ENCODE results near the gene HLF. TPM values are rescaled to one million over a fixed set of nuclear protein-coding genes. Genes with fewer than 3 reads are reported as not detected.
A peak's percentile ranks its signal among the peaks of the same experiment; 100 is the strongest.

HLF gene
- total RNA-seq, 1 donor from 2014 or later = 35.7 TPM

DNA sequence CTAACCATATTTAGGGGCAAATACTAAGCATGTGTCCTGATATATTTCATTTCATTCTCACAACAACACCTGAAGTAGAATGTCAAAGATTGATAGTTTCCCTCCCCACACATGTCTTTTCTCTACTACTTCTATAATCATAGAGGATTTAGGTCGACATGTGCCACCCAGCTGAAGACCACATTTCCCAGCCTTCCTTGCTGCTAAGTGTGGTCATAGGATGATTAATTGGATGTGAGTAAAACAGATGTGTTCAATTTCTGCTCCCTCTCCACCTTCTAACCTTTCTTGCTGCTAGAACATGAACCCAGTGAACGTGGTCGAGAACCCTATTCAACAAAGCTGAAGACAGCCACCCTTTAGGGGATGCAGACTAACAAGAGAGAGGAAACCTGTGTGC, 18.8 kb upstream of the HLF start:
- intact Hi-C loops (cut with DNase I) = no loop called here
- no peak for DNase-seq (ENCODE audit: missing footprints)
- ATAC-seq = no peak

DNA sequence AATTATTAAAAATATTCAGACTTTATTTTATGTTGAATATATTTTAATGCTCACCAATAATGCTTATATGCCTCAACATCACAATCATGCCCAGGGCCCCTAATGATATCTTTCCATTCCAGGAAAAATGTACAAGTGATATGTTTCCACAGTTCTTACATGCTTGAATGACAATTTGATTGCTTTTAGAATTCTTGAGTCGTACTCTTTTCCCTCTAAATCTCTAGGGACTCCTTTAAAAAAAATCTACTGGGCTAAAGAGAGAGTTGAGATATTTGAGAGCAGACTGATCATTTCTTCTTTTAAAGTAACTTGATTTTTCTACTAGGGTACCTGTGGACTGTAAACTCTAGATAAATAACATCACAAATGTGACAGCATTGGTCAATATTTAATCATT, 18.2 kb upstream of the HLF start:
- DNase-seq (ENCODE audit: missing footprints) (no peak), ATAC-seq (no peak)

DNA sequence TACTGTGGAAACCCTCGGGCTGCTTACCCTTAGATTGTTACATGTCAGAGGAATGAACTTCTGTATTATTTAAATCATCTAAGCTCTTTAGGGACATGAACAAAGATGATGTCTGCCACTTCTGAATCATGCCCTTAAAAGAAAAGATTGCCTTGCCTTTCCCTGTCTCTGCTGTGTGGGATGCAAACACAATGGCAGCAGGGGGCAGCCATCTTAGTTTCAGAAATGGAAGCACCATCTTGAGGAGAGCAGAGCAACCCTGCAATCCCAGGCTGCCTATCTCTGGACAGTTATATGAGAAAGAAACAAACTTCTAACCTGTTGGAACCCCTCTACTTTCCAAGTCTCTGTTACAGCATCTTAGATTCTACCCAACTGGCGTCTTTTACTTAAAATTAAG, 16.7 kb upstream of the HLF start:
- no peak for DNase-seq (ENCODE audit: missing footprints)
- intact Hi-C loops (cut with DNase I) = no loop called here
- ATAC-seq = no peak

More for the DNA sequence above, 18.2 kb upstream of the HLF start:
- intact Hi-C loops (cut with DNase I) = no loop called here

DNA sequence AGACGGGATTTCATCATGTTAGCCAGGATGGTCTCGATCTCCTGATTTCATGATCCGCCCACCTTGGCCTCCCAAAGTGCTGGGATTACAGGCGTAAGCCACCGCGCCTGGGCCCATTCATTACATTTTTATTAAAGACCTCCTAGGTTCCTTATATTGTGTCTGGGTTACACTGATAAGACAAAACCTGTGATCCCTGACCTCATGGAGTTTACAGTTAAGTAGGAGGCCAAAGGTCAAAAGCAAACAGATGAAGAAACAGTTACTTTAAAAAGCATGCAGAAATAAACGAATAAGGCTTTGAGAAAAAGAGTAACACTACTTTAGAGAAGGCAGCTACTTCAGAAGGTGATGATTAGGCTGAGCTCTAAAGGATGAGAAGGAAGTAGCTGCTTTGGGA, 14.9 kb upstream of the HLF start:
- intact Hi-C loops (cut with DNase I) = no loop called here
- DNase-seq (ENCODE audit: missing footprints) = no peak
- ATAC-seq = no peak

DNA sequence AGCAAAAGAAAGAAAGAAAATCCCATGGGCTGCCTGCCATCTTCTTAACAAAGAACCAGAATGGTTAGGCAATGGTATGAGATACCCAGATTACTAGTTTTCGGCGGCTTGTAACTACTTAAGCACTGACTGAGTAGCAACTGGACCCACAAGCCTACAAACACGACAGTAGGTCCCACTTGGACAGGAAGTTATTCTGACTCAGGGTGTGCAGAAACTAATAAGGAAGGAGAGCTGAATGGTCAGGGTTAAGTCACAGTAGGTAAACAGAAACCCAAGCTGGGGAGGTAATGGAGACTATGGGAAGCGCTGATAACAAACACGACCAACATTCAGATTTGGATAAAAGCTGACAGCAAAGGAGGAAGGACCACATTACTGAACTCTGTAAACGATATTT, 10.4 kb upstream of the HLF start:
- DNase-seq (ENCODE audit: missing footprints) (no peak), ATAC-seq (no peak)
- intact Hi-C loops (cut with DNase I) = no loop called here

DNA sequence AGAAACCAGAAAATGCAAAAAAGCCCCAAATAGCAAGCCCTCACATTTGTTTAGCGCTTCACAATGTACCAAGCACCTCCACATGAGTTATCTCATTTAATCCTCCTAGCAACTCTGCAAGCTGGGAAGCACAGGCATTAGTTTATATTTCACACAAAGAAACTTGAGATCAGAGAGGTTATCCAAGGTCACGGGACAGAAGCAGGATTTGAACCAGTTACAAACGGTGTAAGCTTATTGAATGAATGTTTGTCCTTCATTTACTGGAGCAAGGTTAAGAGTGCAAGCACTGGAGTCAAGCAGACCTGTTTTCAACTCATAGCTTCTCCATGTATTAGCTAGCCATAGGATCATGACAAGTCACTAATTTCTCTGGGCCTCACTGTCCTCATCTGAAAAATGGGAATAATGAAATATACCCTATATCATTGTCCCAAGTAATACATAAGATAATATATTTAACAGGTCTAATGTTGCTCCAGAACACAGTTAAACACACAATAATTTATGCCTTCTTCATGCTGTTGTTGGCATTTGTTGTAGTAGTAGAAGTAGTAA, 6.1 kb upstream of the HLF start:
- DNase-seq (ENCODE audit: missing footprints) (no peak), ATAC-seq (no peak)
- intact Hi-C loops (cut with DNase I) = no loop called here

DNA sequence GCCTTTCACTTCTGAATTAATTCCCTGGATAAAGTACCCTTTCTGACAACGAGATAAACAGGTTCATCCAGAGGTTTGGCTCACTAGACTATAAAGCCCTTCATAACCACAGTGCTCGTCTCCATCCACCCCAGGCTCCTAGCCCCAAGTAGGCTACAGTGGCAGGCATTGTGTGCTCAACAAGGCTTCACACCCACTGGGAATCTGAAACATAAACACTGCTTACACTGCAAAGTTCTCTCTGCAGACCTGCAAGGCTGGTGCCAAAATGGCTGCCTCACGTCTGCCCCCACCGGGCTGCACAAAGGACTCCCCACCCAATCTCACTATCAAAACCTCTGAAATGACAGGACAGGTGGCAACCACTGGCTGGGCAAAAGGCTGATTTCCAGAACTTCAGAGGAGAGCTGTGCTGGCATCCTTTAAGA, 5.1 kb upstream of the HLF start:
- DNase-seq (ENCODE audit: missing footprints) (no peak), ATAC-seq (no peak)
- intact Hi-C loops (cut with DNase I) = no loop called here

DNA sequence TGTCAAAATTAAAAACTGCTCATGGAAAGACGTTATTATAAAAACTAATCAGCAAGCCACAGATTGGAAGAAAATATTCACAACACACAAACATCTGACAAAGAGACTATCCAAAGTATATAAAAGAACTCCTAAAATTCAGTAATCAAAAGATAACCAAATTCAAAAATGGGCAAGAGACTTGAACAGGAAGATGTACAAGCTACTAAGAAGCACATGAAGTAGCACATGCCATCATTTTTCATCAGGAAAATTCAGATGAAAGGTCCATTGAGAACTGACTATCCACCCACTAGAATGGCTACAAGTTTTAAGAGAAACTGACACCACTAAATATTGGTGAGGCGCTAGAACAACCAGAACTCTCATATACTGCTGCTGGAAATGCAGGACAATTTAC, 3.4 kb upstream of the HLF start:
- ATAC-seq (no peak), DNase-seq (ENCODE audit: missing footprints) (no peak)
- intact Hi-C loops (cut with DNase I) = no loop called here

DNA sequence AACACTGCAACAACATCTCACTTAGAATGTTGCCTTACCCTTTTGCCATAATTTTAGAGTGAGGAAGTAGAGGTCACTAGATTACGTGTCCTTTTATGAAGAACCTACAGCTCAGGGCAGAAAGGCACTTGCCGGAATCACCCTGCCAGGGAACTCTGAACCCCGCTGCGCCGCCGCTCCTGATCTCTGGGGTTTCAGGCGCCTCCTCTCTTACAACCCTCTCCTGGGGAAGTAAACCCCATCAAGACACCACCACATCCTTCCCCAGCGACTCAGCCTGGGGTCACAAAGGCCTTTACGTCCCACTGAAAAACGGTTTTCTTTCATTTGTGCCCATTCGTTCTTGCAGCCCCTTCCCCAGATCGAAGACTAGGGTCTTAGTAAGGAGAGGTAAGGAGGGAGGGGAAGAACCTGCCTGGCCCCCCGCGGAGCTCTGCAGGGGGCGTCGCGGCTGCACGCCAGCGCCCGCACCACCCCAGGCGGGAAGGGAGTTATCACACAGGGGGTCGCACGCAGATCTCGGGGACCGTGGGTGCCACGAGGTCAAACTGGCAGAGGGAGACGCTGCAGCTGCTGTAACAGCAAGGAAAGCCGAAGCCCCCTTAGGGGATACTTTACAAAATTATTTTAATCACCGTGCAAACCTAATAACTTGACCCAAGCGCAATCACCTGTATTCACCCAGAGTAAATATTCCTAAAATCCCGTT, 1.0 kb upstream of the HLF start:
- DNase-seq (ENCODE audit: missing footprints) (no peak), ATAC-seq (no peak)
- intact Hi-C loops (cut with DNase I) = loop anchor here (1.0 to 2.0 kb wide), 3 partner anchors 25 to 85 kb away; no protein-coding TSS in a partner anchor

DNA sequence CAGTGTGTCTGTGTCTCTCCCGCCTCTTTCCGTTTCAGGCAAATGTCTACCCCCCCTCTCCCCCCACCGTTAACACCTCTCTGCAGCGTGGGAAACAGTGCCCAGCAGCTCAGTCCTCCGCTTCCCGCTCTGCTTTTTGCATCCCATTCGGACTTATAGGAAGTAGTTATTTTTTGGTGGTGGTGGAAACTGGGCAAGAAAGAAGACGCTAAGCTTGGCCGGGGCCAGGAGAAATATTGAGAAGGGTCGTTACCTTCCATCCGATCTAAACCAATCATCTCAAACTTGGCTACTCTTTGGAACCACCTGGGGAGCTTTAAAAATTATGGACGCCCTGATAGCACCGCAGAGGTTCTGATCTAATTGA, 499 bp upstream of the HLF start:
- DNase-seq (ENCODE audit: missing footprints) = no peak
- intact Hi-C loops (cut with DNase I) = loop anchor here (1.0 to 2.0 kb wide), 3 partner anchors 25 to 85 kb away; no protein-coding TSS in a partner anchor
- no peak for ATAC-seq

DNA sequence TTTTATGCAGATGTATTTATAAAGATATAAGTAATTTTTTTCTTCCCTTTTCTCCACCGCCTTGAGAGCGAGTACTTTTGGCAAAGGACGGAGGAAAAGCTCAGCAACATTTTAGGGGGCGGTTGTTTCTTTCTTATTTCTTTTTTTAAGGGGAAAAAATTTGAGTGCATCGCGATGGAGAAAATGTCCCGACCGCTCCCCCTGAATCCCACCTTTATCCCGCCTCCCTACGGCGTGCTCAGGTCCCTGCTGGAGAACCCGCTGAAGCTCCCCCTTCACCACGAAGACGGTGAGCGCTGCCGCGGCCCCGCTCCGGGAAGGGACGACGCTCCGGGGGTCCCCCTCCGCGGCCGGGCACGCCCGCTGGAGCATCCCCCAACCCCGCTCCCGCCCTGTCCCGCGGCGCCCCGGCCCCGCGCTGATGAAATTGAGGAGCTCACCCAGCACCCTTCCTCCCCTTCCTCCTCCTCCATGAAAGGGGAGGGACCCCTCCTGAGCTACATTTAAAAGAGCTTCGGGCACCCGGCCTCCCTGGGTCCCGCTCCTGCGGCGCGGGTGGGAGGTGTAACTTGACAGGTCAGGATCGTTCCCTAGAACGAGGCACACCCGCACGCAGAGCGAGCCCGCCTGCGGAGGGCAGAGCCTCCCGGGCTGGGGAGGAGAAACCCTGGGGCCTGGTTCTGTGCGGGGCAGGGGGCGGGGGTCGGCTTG, 706 bp downstream of the HLF start:
- intact Hi-C loops (cut with DNase I) = loop anchor here (2.0 kb wide), 2 partner anchors 27 to 83 kb away; no protein-coding TSS in a partner anchor
- DNase-seq (ENCODE audit: missing footprints) = no peak
- peak; percentile 37 for ATAC-seq

DNA sequence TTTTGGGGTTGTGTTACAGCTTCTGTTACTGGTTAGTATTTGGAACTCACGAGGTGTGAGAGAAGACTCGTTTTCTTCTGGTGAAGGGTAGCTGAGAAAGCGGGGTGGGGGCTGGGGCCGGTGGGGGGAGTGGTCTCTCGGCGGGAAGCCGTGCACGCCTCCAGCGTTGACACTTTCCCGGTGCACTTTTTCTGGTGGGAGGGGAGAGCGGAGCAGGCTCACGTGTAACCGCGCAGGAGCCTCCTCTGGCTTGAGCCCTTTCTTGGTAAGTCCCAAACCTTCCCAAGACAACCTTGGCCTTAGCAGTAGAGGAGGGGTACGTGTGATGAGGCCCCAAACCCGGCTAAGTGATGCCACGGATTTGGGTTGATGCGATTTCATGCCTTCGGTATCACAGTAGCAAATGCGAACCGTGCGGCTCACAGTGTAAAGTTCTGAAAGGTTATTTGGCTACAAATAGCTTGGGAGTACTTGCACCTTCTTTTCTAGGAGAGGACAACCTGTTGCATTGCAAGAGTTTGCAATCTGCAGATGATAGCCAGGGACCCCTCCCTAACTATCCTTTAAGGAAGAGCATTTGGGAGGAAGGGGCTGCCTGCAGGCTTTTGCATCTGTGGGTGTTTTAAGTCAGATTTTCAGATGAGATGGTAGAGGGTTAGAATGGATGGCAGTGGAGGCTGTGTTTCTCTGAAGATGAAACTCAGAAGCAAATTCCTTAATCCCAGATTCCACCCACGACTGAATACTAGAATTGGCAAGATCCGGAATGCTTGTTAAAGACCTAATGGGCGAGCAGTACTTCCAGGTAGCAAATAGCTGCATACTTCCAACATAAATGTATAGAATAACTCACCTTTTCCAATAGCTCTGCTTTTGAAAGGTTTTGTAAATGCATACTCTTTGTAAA, 1.5 kb downstream of the HLF start:
- DNase-seq (ENCODE audit: missing footprints) (no peak), ATAC-seq (peak; percentile 33)

DNA sequence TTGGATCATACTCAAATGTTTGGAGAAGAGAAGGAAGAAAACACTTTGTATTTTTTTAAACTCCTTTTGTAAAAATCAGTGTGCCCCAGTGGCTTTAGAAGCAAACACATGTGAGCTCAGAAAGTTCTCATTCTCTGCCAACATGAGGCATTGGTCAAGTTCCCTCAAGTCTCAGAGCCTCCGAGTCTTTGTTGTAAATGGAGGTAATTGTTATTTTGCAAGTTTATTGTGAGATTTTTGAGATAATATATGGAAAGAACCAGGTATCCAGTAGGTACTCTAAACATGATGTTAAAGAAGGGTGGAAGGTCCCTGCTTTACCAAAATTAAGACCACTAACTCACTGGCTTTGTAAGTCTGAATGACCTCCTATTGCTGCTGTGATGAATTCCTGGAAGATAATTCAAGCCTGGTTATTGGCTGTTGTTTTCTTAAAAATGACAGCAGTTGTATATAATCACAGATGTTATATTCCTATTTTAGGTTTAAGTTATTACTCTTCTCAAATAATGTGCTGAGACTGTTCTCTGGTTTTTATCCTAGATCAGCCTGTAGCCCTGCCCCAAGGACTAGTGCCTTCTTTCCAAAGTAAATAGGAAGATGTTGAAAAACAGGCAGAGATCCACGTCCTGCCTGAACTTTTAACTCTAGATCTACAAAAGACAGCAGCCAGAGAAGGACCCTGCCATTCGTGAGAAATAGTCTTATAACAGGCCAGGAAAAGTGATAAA, 2.4 kb downstream of the HLF start:
- DNase-seq (ENCODE audit: missing footprints) (no peak), ATAC-seq (no peak)
- intact Hi-C loops (cut with DNase I) = no loop called here

More for the DNA sequence above, 1.5 kb downstream of the HLF start:
- intact Hi-C loops (cut with DNase I) = no loop called here

DNA sequence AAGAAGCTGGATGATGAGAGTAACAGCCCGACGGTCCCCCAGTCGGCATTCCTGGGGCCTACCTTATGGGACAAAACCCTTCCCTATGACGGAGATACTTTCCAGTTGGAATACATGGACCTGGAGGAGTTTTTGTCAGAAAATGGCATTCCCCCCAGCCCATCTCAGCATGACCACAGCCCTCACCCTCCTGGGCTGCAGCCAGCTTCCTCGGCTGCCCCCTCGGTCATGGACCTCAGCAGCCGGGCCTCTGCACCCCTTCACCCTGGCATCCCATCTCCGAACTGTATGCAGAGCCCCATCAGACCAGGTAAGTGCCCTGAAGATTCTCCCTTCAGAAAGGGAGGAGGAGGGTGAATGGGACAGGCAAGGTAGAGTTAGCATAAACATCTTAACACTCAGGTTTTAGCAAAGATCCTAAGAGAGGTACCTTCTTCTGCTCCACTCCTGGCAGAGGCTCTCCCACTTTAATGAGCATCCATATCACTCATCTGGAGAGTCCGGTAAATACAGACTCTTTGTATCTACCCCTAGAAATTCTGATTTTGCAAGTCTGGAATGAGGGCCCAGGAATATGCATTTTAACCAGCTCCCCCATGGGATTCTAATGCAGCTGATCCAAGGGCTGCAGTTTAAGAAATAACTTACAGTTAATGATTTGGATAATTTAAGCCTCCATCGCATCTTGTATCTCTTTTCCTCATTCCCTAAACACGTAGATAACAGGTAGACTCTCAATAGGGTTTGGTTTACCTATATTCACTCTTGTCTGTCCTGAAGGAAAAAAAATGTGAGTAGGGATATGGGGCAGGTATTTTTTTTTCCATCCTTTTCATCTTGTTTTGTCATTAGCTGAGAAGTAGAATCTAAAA, 3.3 kb downstream of the HLF start:
- intact Hi-C loops (cut with DNase I) = no loop called here
- no peak for ATAC-seq
- no peak for DNase-seq (ENCODE audit: missing footprints)

DNA sequence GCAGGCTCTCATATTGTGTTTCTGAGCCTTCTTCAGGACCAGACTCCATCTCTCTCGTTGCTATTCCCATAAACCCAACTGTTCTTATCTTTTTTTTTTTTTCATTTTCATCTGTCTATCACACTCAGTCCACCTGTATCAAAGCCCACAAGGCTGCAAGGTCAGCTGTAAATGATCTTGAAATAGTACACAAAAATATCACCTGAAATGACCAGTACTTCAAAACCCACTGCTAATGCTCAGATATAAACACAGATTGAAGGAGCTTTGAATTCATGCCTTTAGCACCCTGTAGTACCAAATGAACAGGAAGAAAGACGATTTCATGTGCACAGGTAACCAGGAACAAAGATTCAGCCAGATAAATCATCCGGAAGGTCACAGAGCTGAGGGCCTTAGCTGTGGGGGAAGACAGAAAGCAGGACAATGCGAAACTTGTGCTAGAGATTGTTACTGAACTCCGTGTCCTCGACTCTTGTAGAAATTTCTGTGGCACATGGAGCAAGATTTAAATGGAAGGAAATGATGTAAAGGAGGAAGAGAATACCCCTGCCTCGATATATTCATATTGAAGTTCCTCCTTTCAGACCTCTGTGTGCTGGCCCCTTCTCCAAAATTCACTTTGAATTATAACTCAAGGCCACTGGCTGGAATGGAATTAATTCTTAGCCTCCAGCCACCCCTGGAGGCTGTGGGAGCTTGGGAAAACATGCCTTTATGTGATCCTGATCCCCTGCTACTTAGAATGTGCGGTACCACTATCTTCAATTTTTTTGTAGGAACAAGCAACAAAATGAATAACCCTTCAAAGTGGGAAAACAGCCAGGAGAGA, 4.1 kb downstream of the HLF start:
- DNase-seq (ENCODE audit: missing footprints) (no peak), ATAC-seq (no peak)
- intact Hi-C loops (cut with DNase I) = no loop called here

DNA sequence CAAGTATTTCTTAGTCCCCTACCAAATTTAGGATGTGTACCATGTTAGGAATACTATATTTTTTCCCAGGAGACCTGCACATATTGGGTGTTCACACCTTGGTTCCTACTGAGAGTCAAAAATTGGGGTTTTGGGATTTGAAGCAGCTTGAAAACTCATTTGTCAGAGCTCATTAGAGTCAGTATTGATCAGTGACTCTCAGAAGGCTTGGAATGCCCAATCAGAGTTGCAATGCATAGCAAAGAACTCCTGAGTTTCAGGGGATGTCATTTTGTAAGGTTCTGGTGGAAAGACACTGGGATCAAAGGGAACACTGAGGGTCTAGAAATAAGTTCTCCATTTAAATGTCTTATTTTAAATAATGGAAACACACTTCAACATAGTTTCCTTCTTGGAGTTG, 5.1 kb downstream of the HLF start:
- intact Hi-C loops (cut with DNase I) = no loop called here
- DNase-seq (ENCODE audit: missing footprints) = no peak
- ATAC-seq = no peak

DNA sequence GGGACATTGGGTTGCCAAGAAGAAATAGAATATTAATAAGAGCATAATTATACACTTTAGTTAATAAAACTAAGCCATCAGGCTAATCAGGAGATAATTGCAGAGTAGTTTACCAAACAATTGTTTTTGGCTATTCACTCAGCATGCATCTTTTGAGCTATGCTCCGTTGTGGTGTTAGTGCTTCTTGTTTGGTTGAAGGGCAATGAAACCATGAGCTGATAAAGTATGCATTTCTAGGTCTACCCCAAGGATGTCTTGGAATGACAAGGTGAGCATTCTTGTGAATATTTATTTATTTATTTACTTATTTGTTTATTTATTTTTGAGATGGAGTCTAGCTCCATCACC, 6.4 kb downstream of the HLF start:
- intact Hi-C loops (cut with DNase I) = no loop called here
- ATAC-seq (no peak), DNase-seq (ENCODE audit: missing footprints) (no peak)

All from Right ventricle myocardium inferior (tissue), 1 donor.